A549 (cell line): ENCODE results near the gene CORO2B. TPM values are rescaled to one million over a fixed set of nuclear protein-coding genes. Genes with fewer than 3 reads are reported as not detected.

Experiments
- ATAC-seq, 2 experiments: fragments of 200-7000 bp in 1 of 2; fragments of >200 bp in 1 of 2; cut with Nextera tagmentation in 1 of 2; cut with Tn5 transposase in 1 of 2; 3 replicates each; pipeline versions ENCODE4 v1.8.0 to v1.9.1; 2018 to 2020; ENCODE audit warnings: mild to moderate bottlenecking in 1 of 2, moderate library complexity in 1 of 2
- CTCF ChIA-PET: fragments of 300-600 bp; sonication (Branson Sonifier 250); formaldehyde crosslinking; extraction: SDS; loops from one replicate; lab custom pipeline; 2021; ENCODE audit warnings: antibody characterized with exemption, inconsistent platforms; lab: Yijun Ruan, JAX
- POLR2A ChIA-PET: fragments of 350-600 bp; formaldehyde crosslinking; extraction: SDS; loops from one replicate; lab custom pipeline; 2021; ENCODE audit warnings: antibody characterized with exemption, inconsistent platforms; lab: Yijun Ruan, JAX
- DNase-seq, 2 experiments: peaks; one replicate each; pipeline versions ENCODE4 v3.0.0 to v3.0.0-alpha.2; 2011 to 2016; ENCODE audit warnings: low read depth in 1 of 2, low spot score in 1 of 2
- FAIRE-seq: peaks from 2 replicates; lab custom pipeline; 2011; peaks lifted over from hg19 to GRCh38; lab: Jason Lieb, UNC
- H3K27ac ChIP-seq, 2 experiments: fragments of >200 bp; sonication (Bioruptor Twin); formaldehyde crosslinking; 3 replicates each; pipeline ENCODE4 v1.5.1; 2016 to 2017
- H3K4me1 ChIP-seq: fragments of >200 bp; sonication (Bioruptor Twin); formaldehyde crosslinking; 3 replicates; pipeline ENCODE4 v1.6.1; 2016
- H3K4me2 ChIP-seq: fragments of >200 bp; sonication (Bioruptor Twin); formaldehyde crosslinking; 3 replicates; pipeline ENCODE4 v1.6.1; 2016
- H3K4me3 ChIP-seq: fragments of >200 bp; sonication (Bioruptor Twin); formaldehyde crosslinking; 3 replicates; pipeline ENCODE4 v1.5.1; 2016
- H3K9me3 ChIP-seq: fragments of >200 bp; sonication (Bioruptor Twin); formaldehyde crosslinking; 3 replicates; pipeline ENCODE4 v1.6.1; 2016
- CBX8 ChIP-seq: fragments of 200-600 bp; sonication (generic); IDR thresholded peaks from 2 replicates; pipeline ENCODE4 v1.6.1; 2016
- CHD4 ChIP-seq: fragments of 200-600 bp; sonication (generic); IDR thresholded peaks from 2 replicates; pipeline ENCODE4 v1.6.1; 2016; ENCODE audit warnings: antibody characterized with exemption, mild to moderate bottlenecking, borderline replicate concordance
- E2F6 ChIP-seq: IDR thresholded peaks from 2 replicates; pipeline ENCODE4 v1.6.1; 2012; ENCODE audit warnings: low read depth, borderline replicate concordance
- ELK1 ChIP-seq: fragments of 150-350 bp; IDR thresholded peaks from 2 replicates; pipeline ENCODE4 v1.6.1; 2014; ENCODE audit warnings: low read depth, mild to moderate bottlenecking, low read length
- ESRRA ChIP-seq: fragments of 150-350 bp; IDR thresholded peaks from 2 replicates; pipeline ENCODE4 v1.6.1; 2014; ENCODE audit warnings: mild to moderate bottlenecking, low read length, borderline replicate concordance
- FOSL2 ChIP-seq, 2 experiments: fragments of 450-650 bp in 1 of 2; fragments of >200 bp in 1 of 2; sonication (Bioruptor Twin) in 1 of 2; formaldehyde crosslinking; IDR thresholded peaks; 2 replicates each; pipeline versions ENCODE4 v1.5.0 to v1.6.1; 2016 to 2020; ENCODE audit warnings: mild to moderate bottlenecking in 1 of 2, moderate library complexity in 1 of 2
- GATA3 ChIP-seq: IDR thresholded peaks from 2 replicates; pipeline ENCODE4 v1.6.1; 2012; ENCODE audit warnings: borderline replicate concordance
- HEYL ChIP-seq: fragments of 250-450 bp; sonication (Bioruptor Pico); IDR thresholded peaks from 2 replicates; pipeline ENCODE4 v1.8.0; 2021; ENCODE audit warnings: mild to moderate bottlenecking, moderate library complexity
- JUN ChIP-seq, 2 experiments: fragments of >200 bp; sonication (Bioruptor Twin); formaldehyde crosslinking; IDR thresholded peaks; 2 replicates in 1 of 2; 3 replicates in 1 of 2; pipeline ENCODE4 v1.6.1; 2016 to 2017
- JUNB ChIP-seq: fragments of >200 bp; sonication (Bioruptor Twin); formaldehyde crosslinking; IDR thresholded peaks from 2 replicates; pipeline ENCODE4 v1.6.1; 2016
- NPAS2 ChIP-seq: fragments of 250-450 bp; sonication (Bioruptor Pico); IDR thresholded peaks from 2 replicates; pipeline ENCODE4 v1.8.0; 2022; ENCODE audit warnings: mild to moderate bottlenecking, moderate library complexity, borderline replicate concordance
- NR3C1 ChIP-seq: fragments of >200 bp; sonication (Bioruptor Twin); formaldehyde crosslinking; IDR thresholded peaks from 3 replicates; pipeline ENCODE4 v1.6.1; 2017
- POLR2A ChIP-seq: IDR thresholded peaks from 2 replicates; pipeline ENCODE4 v1.6.1; 2012; ENCODE audit warnings: mild to moderate bottlenecking, low read length
- RNF2 ChIP-seq: fragments of 200-600 bp; sonication (generic); IDR thresholded peaks from 2 replicates; pipeline ENCODE4 v1.6.1; 2016; ENCODE audit warnings: low read depth, mild to moderate bottlenecking, antibody characterized with exemption, moderate library complexity, borderline replicate concordance
- TFCP2L1 ChIP-seq: fragments of 250-450 bp; sonication (Bioruptor Pico); IDR thresholded peaks from 2 replicates; pipeline ENCODE4 v1.5.0; 2021; ENCODE audit warnings: mild to moderate bottlenecking
- USF2 ChIP-seq: fragments of 450-650 bp; IDR thresholded peaks from 2 replicates; pipeline ENCODE4 v1.6.1; 2014; ENCODE audit warnings: antibody characterized with exemption
- ZNF302 ChIP-seq: fragments of 250-450 bp; sonication (Bioruptor Pico); IDR thresholded peaks from 2 replicates; pipeline ENCODE4 v1.9.0; 2021; ENCODE audit warnings: inconsistent platforms, mild to moderate bottlenecking, moderate library complexity
- ZSCAN20 ChIP-seq: fragments of 250-450 bp; sonication (Bioruptor Pico); IDR thresholded peaks from 2 replicates; pipeline ENCODE4 v1.8.0; 2022; ENCODE audit warnings: mild to moderate bottlenecking, moderate library complexity
- WGBS: methylation state at CpG from one replicate; pipeline ENCODE4 v1.1.6; 2017; ENCODE audit errors: missing lambda C conversion rate; 5-methylcytosine and 5-hydroxymethylcytosine counted together
- polyA plus RNA-seq, 4 experiments: library from polyadenylated mRNA; depleted of rRNA in 3 of 4; stranded (reverse); fragments of >200 nt; fragmentation: RNase III in 1 of 4; extraction: RNeasy Plus Mini Kit Qiagen cat#74134 plus additional on column Dnase treatment in 1 of 4; gene quantifications; 2 replicates in 3 of 4; 3 replicates in 1 of 4; pipeline ENCODE4 v1.2.3, GENCODE V29; 2011 to 2017

Gene CORO2B
- polyA plus RNA-seq, 2 of the 4 experiments (the other 2 are of a cell fraction) = 2.0 to 2.3 TPM

GRCh38 chr15:68597581-68597980 lies 18.8 kb downstream of the CORO2B start:
- Histone ChIP-seq H3K4me2 (no peak overlapping the region), H3K27ac (no peak overlapping the region), H3K9me3 (no peaks in the 10 kb centered on the region), H3K4me1 (no peaks in the 10 kb centered on the region), H3K4me3 (no peak overlapping the region)
- ATAC-seq (no peak), DNase-seq (no peak), FAIRE-seq (no peak)
- TF ChIP-seq JUNB = no peak
- no peak for TF ChIP-seq TFCP2L1
- 55% methylated on average over 5 of the region's 5 CpGs for WGBS
- CTCF ChIA-PET = interaction anchor here (1.0 to 1.4 kb wide), 2 partner anchors 53 to 54 kb away, joined by 3 to 4 read pairs; no protein-coding TSS in a partner anchor
- POLR2A ChIA-PET = no interaction called here

GRCh38 chr15:68598171-68599152 lies 19.7 kb downstream of the CORO2B start:
- ATAC-seq (no peak), DNase-seq (no peak), FAIRE-seq (no peak)
- H3K27ac ChIP-seq = no peak overlapping the region
- no peak overlapping the region for H3K4me2 ChIP-seq
- no peaks in the 10 kb centered on the region for H3K9me3 ChIP-seq
- WGBS = 86% methylated on average over 14 of the region's 14 CpGs
- no peak overlapping the region for H3K4me3 ChIP-seq
- POLR2A ChIA-PET = no interaction called here
- H3K4me1 ChIP-seq = no peaks in the 10 kb centered on the region
- CTCF ChIA-PET = interaction anchor here (0.6 to 1.4 kb wide), 6 partner anchors 38 to 327 kb away, joined by 3 to 4 read pairs (median 3); no protein-coding TSS in a partner anchor
- TF ChIP-seq ESRRA (no peak), GATA3 (no peak)

- DNase-seq (no peak), FAIRE-seq (no peak), ATAC-seq (no peak)
- POLR2A ChIA-PET = no interaction called here
- 91% methylated on average over 6 of the region's 6 CpGs for WGBS
- no peak overlapping the region for H3K4me2 ChIP-seq
- CTCF ChIA-PET = interaction anchor here (1.0 to 1.4 kb wide), 4 partner anchors 39 to 326 kb away, joined by 3 to 4 read pairs (median 4); no protein-coding TSS in a partner anchor
- H3K4me1 ChIP-seq = no peaks in the 10 kb centered on the region
- TF ChIP-seq NPAS2 (no peak), RNF2 (no peak), NR3C1 (no peak), HEYL (CRISPR knock-in tag) (no peak), CBX8 (no peak), FOSL2 (IDR thresholded peaks at IDR 0.05) (no peak), FOSL2 (CRISPR knock-in tag; IDR thresholded peaks at IDR 0.05) (no peak), CHD4 (no peak), ZSCAN20 (CRISPR knock-in tag) (no peak), POLR2A (no peak), USF2 (no peak), ZNF302 (no peak), JUN (IDR thresholded peaks at IDR 0.05) (no peak), ELK1 (no peak), E2F6 (no peak)
- H3K9me3 ChIP-seq = no peaks in the 10 kb centered on the region
- H3K27ac ChIP-seq = no peak overlapping the region
- no peak overlapping the region for H3K4me3 ChIP-seq
Measured at GRCh38 chr15:68599153-68599545, 20.4 kb downstream of the CORO2B start.
